Smooth muscle cell (in vitro differentiated cells): ENCODE measurements around the gene RNF114. TPM values are rescaled to one million over a fixed set of nuclear protein-coding genes. Genes with fewer than 3 reads are reported as not detected.

Experiments used
- DNase-seq: peaks from one replicate; lab custom pipeline; 2025; ENCODE audit not compliant: unreplicated experiment; lab: John Stamatoyannopoulos, UW
- H2AFZ ChIP-seq: fragments of 200-600 bp; sonication (generic); 2 replicates; pipeline ENCODE4 v1.6.0; 2016; ENCODE audit warnings: antibody characterized with exemption, low read depth, mild to moderate bottlenecking
- H3F3A ChIP-seq: fragments of 200-600 bp; sonication (generic); 2 replicates; pipeline ENCODE4 v1.6.0; 2017; ENCODE audit warnings: antibody characterized with exemption, low read depth
- H3K27ac ChIP-seq: fragments of 200-600 bp; sonication (generic); 2 replicates; pipeline ENCODE4 v1.5.1; 2016; ENCODE audit warnings: low read depth, mild to moderate bottlenecking
- H3K27me3 ChIP-seq: fragments of 200-600 bp; sonication (generic); 2 replicates; pipeline ENCODE4 v1.6.1; 2016; ENCODE audit warnings: low read depth, mild to moderate bottlenecking
- H3K36me3 ChIP-seq: fragments of 200-600 bp; sonication (generic); 2 replicates; pipeline ENCODE4 v1.5.1; 2016; ENCODE audit warnings: low read depth
- H3K4me1 ChIP-seq: fragments of 200-600 bp; sonication (generic); 2 replicates; pipeline ENCODE4 v1.5.1; 2016; ENCODE audit warnings: low read depth
- H3K4me2 ChIP-seq: fragments of 200-600 bp; sonication (generic); 2 replicates; pipeline ENCODE4 v1.6.0; 2016; ENCODE audit warnings: mild to moderate bottlenecking
- H3K4me3 ChIP-seq: fragments of 200-600 bp; sonication (generic); 2 replicates; pipeline ENCODE4 v1.5.1; 2016; ENCODE audit warnings: mild to moderate bottlenecking
- H3K79me2 ChIP-seq: fragments of 200-600 bp; sonication (generic); 2 replicates; pipeline ENCODE4 v1.6.0; 2016; ENCODE audit warnings: low read depth, mild to moderate bottlenecking
- H3K9ac ChIP-seq: fragments of 200-600 bp; sonication (generic); 2 replicates; pipeline ENCODE4 v1.6.0; 2016; ENCODE audit warnings: low read depth
- H3K9me3 ChIP-seq: fragments of 200-600 bp; sonication (generic); replicated peaks from 2 replicates; pipeline ENCODE4 v1.5.1; 2016; ENCODE audit warnings: low read depth
- H4K20me1 ChIP-seq: fragments of 200-600 bp; sonication (generic); 2 replicates; pipeline ENCODE4 v1.6.0; 2016; ENCODE audit warnings: low read depth
- CTCF ChIP-seq: fragments of 200-600 bp; sonication (generic); IDR thresholded peaks from 2 replicates; pipeline ENCODE4 v1.5.1; 2017; ENCODE audit warnings: borderline replicate concordance, mild to moderate bottlenecking, antibody characterized with exemption; ENCODE audit not compliant: insufficient read depth, poor library complexity, severe bottlenecking
- WGBS: methylation state at CpG from one replicate; pipeline ENCODE4 v1.1.7; 2016; ENCODE audit warnings: low lambda C conversion rate; 5-methylcytosine and 5-hydroxymethylcytosine counted together
- polyA plus RNA-seq: library from polyadenylated mRNA; unstranded; fragments of >200 nt; fragmentation: Nextera tagmentation; extraction: Ambion mirVana; gene quantifications from 2 replicates; pipeline ENCODE4 v1.2.1, GENCODE V29; 2016
- total RNA-seq: library from RNA; depleted of rRNA; stranded (reverse); fragments of >200 nt; gene quantifications from 2 replicates; pipeline ENCODE4 v1.2.3, GENCODE V29; 2014

RNF114 gene
- total and polyA plus RNA-seq, 2 experiments from 2014 or later: 54.2 to 80.5 TPM

- 80% methylated on average over 3 of the region's 3 CpGs for WGBS
- H4K20me1 ChIP-seq: peaks cover 1% of the 10 kb centered on the region
- peak overlapping the region; percentile 88 for H3K4me2 ChIP-seq
- no peak overlapping the region for H3K27ac ChIP-seq
- no peak for DNase-seq
- no peaks in the 10 kb centered on the region for H3F3A ChIP-seq
- H3K4me1 ChIP-seq: peaks cover 10% of the 10 kb centered on the region
- H3K36me3 ChIP-seq: no peaks in the 10 kb centered on the region
- H3K9me3 ChIP-seq: no peaks in the 10 kb centered on the region
- H3K4me3 ChIP-seq: no peak overlapping the region
- peaks cover 8% of the 10 kb centered on the region for H3K79me2 ChIP-seq
- no peak overlapping the region for H3K9ac ChIP-seq
- no peak overlapping the region for H2AFZ ChIP-seq
- H3K27me3 ChIP-seq: no peaks in the 10 kb centered on the region
- TF ChIP-seq CTCF: no peak
These were observed 42.5 kb downstream of the RNF114 start for GRCh38 chr20:49978685-49979029.

GRCh38 chr20:49979030-49979832 is 43.0 kb downstream of the RNF114 start:
- Histone ChIP-seq H3K9ac (no peak overlapping the region), H3K9me3 (no peaks in the 10 kb centered on the region), H3K4me2 (peak overlapping the region; percentile 88), H3F3A (no peaks in the 10 kb centered on the region), H3K36me3 (no peaks in the 10 kb centered on the region), H3K4me1 (peaks cover 14% of the 10 kb centered on the region), H4K20me1 (peaks cover 7% of the 10 kb centered on the region), H2AFZ (peak overlapping the region; percentile 71), H3K79me2 (peaks cover 14% of the 10 kb centered on the region), H3K4me3 (peak overlapping the region; percentile 46), H3K27me3 (no peaks in the 10 kb centered on the region), H3K27ac (no peak overlapping the region)
- peak; percentile 100 for TF ChIP-seq CTCF
- peak; percentile 40 for DNase-seq
- WGBS: 20% methylated on average over 25 of the region's 37 CpGs

- H3K4me3 ChIP-seq: no peak overlapping the region
- no peak overlapping the region for H3K9ac ChIP-seq
- H3K36me3 ChIP-seq: no peaks in the 10 kb centered on the region
- H4K20me1 ChIP-seq: peaks cover 18% of the 10 kb centered on the region
- no peak for TF ChIP-seq CTCF
- H3K27ac ChIP-seq: no peak overlapping the region
- H3K9me3 ChIP-seq: no peaks in the 10 kb centered on the region
- H3K27me3 ChIP-seq: no peaks in the 10 kb centered on the region
- H2AFZ ChIP-seq: no peak overlapping the region
- H3K4me2 ChIP-seq: no peak overlapping the region
- peaks cover 26% of the 10 kb centered on the region for H3K79me2 ChIP-seq
- no peak for DNase-seq
- H3F3A ChIP-seq: peaks cover under 1% of the 10 kb centered on the region
- H3K4me1 ChIP-seq: peaks cover 23% of the 10 kb centered on the region
- WGBS: 80% methylated on average over 11 of the region's 11 CpGs
These were observed 44.2 kb downstream of the RNF114 start for GRCh38 chr20:49980140-49981008.
